GM10266 (cell line): ENCODE measurements around the gene ZBTB16.

Experiments
- DNase-seq: peaks from one replicate; pipeline ENCODE4 v3.0.0; 2012; ENCODE audit errors: extremely low spot score
- CTCF ChIP-seq: IDR thresholded peaks from 2 replicates; pipeline ENCODE4 v1.5.1; 2012; ENCODE audit warnings: mild to moderate bottlenecking, low read depth; ENCODE audit not compliant: control insufficient read depth, insufficient read depth; ENCODE audit errors: missing control alignments

The ZBTB16 gene

GRCh38 chr11:114289779-114290178 is 230.3 kb downstream of the ZBTB16 start:
- no peak for DNase-seq
- TF ChIP-seq CTCF: no peak

GRCh38 chr11:114290503-114291235 is 231.2 kb downstream of the ZBTB16 start:
- TF ChIP-seq CTCF: no peak

GRCh38 chr11:114291381-114291780 is 231.9 kb downstream of the ZBTB16 start:
- no peak for TF ChIP-seq CTCF
- DNase-seq: no peak

More at GRCh38 chr11:114290503-114291235, 231.2 kb downstream of the ZBTB16 start:
- no peak for DNase-seq

GRCh38 chr11:114291842-114292680 is 232.6 kb downstream of the ZBTB16 start:
- no peak for DNase-seq
- TF ChIP-seq CTCF: no peak

GRCh38 chr11:114293201-114293711 is 233.7 kb downstream of the ZBTB16 start:
- no peak for DNase-seq
- TF ChIP-seq CTCF: no peak

- DNase-seq: no peak
- TF ChIP-seq CTCF: no peak
Measured at GRCh38 chr11:114295676-114296604, 236.4 kb downstream of the ZBTB16 start, which contains the start of gene NNMT. NNMT (plus strand) TSS chr11:114296399; CDS start chr11:114296557, 158 bp downstream.
